GM21447 (cell line): ENCODE data around the gene CDH4.

Experiments used
- ATAC-seq: cut with Tn5 transposase; IDR thresholded peaks from one replicate; pipeline ENCODE4 v1.9.1; 2021; ENCODE audit not compliant: unreplicated experiment

Gene CDH4

GRCh38 chr20:61754976-61755778 lies 503.1 kb downstream of the CDH4 start:
- no peak for ATAC-seq

- ATAC-seq, result no peak
Measured at GRCh38 chr20:61755971-61756845, 504.1 kb downstream of the CDH4 start.

GRCh38 chr20:61756966-61757677 lies 505.1 kb downstream of the CDH4 start:
- no peak for ATAC-seq

- ATAC-seq, result no peak
Measured at GRCh38 chr20:61757678-61758563, 505.9 kb downstream of the CDH4 start.

- no peak for ATAC-seq
Measured at GRCh38 chr20:61758564-61759200, 506.6 kb downstream of the CDH4 start.

GRCh38 chr20:61759286-61760065 lies 507.4 kb downstream of the CDH4 start:
- ATAC-seq, result no peak

GRCh38 chr20:61760321-61760720 lies 508.3 kb downstream of the CDH4 start:
- ATAC-seq, result no peak

DNA sequence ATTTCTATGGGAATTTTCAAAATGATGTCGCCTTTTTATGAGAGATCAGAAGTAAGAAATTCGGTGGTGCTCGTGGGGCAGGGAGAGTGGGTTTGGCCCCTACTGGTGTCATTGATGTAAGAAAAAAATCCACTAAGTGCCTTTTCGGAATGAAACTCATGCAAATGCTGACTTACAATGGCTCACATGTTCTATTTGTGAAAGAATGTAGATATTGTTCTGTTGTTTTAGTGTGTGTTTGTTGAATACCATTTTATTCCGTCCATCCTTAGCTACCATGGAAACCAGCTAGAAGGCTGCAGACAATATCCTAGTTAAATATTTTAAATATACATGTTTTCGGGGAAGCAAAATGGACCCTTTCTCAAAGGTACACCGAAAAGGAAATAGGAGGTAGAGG lies 508.7 kb downstream of the CDH4 start:
- no peak for ATAC-seq

DNA sequence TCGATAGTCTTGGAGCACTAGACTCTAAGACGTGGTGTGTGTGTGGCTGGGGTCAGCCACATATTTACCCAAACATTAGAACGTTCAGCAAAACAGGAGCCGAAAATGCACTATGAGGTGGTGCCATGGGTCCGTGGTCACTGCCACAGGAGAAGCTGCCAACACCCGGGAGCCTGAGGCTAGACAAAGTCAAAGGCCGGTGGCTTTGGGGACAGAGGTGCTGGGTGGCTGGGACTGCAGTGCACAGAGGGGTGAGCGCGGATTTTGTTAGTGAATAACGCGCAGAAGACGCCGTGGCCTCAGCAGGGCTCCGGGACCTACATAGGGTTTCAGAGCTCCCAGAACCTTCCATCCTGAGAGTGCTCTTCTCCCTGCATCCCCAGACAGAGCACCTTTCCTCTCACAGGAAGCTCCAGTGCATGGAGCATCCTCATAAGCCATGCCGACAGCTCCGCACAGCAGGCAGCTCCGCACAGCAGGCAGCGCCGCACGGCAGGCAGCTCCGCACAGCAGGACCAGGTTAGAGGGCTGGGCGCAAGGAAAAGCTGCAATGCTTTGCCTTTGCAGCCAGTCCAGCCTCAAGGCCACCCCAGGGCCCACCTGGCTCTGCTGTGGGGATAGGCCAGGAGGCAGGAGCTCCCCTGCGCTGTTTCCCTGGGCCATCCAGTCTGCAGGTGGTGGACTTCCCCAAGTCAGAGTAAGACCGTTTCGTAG lies 509.5 kb downstream of the CDH4 start:
- ATAC-seq, result no peak

- no peak for ATAC-seq
Measured at GRCh38 chr20:61762167-61762710, 510.2 kb downstream of the CDH4 start.

- no peak for ATAC-seq
Measured at GRCh38 chr20:61762886-61763739, 511.1 kb downstream of the CDH4 start.

DNA sequence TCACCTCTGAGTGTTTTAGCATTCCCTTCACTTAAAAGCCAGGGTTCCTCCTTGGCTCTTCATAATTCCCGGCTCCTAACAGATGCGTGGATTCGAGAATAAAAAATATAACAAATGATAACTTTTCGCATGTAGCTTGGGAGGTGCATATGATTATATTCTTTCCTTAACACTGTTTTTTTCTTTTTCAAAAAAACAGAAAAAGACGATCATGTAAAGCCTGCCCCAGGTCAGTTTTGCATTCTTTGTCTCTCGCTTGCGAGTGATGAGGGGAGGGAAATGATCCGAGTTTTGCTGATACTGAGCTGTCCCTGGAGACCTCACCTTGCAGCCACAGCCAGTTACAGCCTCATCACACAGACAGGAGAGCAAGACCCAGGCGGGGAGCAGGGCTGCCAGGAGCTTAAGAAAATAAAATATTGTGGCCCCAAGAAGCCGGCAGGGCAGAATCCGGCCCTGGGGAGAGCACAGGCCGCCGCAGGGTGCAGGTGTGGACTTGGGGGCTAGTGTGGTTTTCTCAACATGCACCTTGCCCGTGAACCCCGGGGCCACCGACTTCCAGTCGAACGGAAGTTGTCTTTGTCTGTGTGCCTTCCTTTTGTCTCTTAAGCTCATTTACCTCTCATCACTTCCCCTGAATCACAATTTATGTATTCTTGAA lies 511.8 kb downstream of the CDH4 start:
- ATAC-seq, result no peak

DNA sequence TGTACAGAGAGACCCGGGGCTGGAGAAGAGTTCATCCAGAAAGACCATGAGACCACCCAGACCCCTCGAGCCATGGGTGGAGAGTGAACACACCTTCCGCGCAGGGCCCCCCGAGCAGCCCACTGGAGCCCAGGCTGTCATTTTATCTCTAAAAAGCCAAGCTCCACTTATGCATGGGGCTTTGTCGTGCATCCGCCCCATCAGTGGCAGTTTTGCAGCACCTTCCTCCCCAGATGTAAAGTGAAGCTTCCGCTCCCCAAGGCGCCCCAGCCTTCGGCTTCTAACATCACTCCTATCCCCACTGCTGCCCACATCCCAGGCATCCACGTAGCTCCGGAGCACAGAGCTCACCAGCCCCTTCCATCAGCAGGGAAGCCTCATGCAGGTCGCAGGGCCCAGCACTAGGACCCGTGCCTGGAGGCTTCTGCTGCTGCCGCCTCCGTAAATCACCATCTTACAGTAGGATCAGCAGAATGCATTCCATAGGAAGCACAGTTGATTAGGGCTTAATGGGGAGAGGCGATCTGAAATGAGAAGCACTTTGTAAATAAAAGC lies 512.5 kb downstream of the CDH4 start:
- no peak for ATAC-seq

GRCh38 chr20:61765081-61765870 lies 513.2 kb downstream of the CDH4 start:
- no peak for ATAC-seq

DNA sequence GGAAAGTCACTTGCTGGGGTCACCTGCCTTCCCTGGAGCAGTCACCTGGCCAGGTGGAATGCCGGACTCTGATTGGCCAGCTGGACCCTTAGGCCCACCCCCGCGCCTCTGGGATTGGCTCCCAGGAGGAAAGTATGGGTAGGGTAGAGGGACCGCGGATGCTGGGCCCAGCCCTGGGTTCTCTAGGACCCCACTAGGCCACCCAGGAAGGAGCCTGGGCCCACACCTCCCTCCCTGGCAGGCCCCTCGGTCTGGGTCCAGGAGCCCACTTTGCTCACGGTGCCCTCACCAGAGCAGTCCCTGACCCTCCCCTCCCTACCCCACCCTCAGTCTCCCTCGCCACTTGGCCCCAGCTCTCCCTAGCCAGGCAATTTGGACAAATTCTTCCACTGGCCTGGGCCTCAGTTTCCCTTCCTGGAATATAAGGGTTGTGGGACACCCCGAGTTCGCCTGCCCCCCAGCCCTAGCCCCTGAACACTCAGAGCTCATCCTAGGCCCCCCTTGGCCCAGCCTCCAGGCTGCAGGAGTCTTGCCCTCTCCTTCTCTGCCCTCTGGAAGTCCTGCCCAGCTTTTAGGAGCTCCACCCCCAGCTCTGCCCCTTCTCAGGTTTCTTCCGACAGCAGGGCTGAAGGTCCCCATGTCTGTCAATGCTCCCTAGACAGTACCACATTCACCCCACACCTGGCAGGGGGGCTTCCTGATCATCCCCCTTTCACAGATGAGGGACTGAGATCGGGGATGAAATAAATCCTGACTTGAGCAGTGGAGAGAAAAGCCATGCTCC lies 514.0 kb downstream of the CDH4 start:
- ATAC-seq, result no peak
